IMR-90 (cell line): ENCODE data around the gene FAM133A. TPM values are rescaled to one million over a fixed set of nuclear protein-coding genes. Genes with fewer than 3 reads are reported as not detected.

Experiments
- ATAC-seq: fragments of 200-7000 bp; cut with Tn5 transposase; 2 replicates; pipeline ENCODE4 v1.9.1; 2020; ENCODE audit warnings: low read depth, mild to moderate bottlenecking, moderate library complexity
- BruUV-seq: library from RNA; stranded (reverse); fragments of 400-500 nt; replicated peaks from 2 replicates; lab custom pipeline; 2021; lab: Mats Ljungman, UMichigan
- CTCF ChIA-PET: fragments of 300-600 bp; formaldehyde crosslinking; extraction: SDS; loops from one replicate; lab custom pipeline; 2021; ENCODE audit warnings: antibody characterized with exemption; lab: Yijun Ruan, JAX
- POLR2A ChIA-PET: fragments of 300-600 bp; sonication (Branson Sonifier 250); formaldehyde crosslinking; loops from one replicate; lab custom pipeline; 2022; ENCODE audit warnings: antibody characterized with exemption; ENCODE audit not compliant: unreplicated experiment; lab: Charles Lee
- DNase-seq: peaks from one replicate; pipeline ENCODE4 v3.0.0; 2013
- H2AFZ ChIP-seq: replicated peaks from 2 replicates; pipeline ENCODE3; 2013; ENCODE audit warnings: low read length, mild to moderate bottlenecking; ENCODE audit not compliant: poor library complexity
- H2AK5ac ChIP-seq: 2 replicates; pipeline ENCODE4 v1.6.1; 2013; ENCODE audit warnings: low read depth, low read length, inconsistent platforms
- H2AK9ac ChIP-seq: replicated peaks from 2 replicates; pipeline ENCODE3; 2013; ENCODE audit warnings: mild to moderate bottlenecking, low read depth, low read length, moderate library complexity; ENCODE audit not compliant: poor library complexity
- H2BK120ac ChIP-seq: 2 replicates; pipeline ENCODE4 v1.6.1; 2013; ENCODE audit warnings: low read depth, low read length, inconsistent platforms
- H2BK15ac ChIP-seq: 3 replicates; pipeline ENCODE4 v1.6.1; 2013; ENCODE audit warnings: low read depth, low read length, inconsistent platforms
- H2BK20ac ChIP-seq: 2 replicates; pipeline ENCODE4 v1.6.1; 2013; ENCODE audit warnings: low read depth, mild to moderate bottlenecking, inconsistent platforms, low read length, moderate library complexity
- H2BK5ac ChIP-seq: 2 replicates; pipeline ENCODE4 v1.6.1; 2013; ENCODE audit warnings: mild to moderate bottlenecking, low read depth, low read length, inconsistent platforms; ENCODE audit not compliant: poor library complexity, severe bottlenecking
- H3K14ac ChIP-seq: replicated peaks from 2 replicates; pipeline ENCODE4 v1.6.1; 2013; ENCODE audit warnings: low read depth, low read length, inconsistent platforms
- H3K18ac ChIP-seq: 2 replicates; pipeline ENCODE4 v1.6.1; 2013; ENCODE audit warnings: low read depth, low read length, control low read depth
- H3K23ac ChIP-seq: 2 replicates; pipeline ENCODE4 v1.6.1; 2013; ENCODE audit warnings: low read depth, low read length, inconsistent platforms
- H3K27ac ChIP-seq: 2 replicates; pipeline ENCODE4 v1.5.1; 2013; ENCODE audit warnings: mild to moderate bottlenecking, control low read depth, low read length; ENCODE audit not compliant: insufficient read depth
- H3K27me3 ChIP-seq: 2 replicates; pipeline ENCODE4 v1.6.1; 2013; ENCODE audit warnings: low read length; ENCODE audit not compliant: control insufficient read depth, insufficient read depth
- H3K36me3 ChIP-seq: 2 replicates; pipeline ENCODE4 v1.6.1; 2013; ENCODE audit warnings: low read length, mixed read lengths; ENCODE audit not compliant: control insufficient read depth, insufficient read depth
- H3K4ac ChIP-seq: 2 replicates; pipeline ENCODE4 v1.6.1; 2013; ENCODE audit warnings: low read depth, low read length, inconsistent platforms
- H3K4me1 ChIP-seq: 2 replicates; pipeline ENCODE4 v1.6.1; 2013; ENCODE audit warnings: low read length, mixed read lengths; ENCODE audit not compliant: control insufficient read depth, insufficient read depth
- H3K4me2 ChIP-seq: 2 replicates; pipeline ENCODE4 v1.6.1; 2013; ENCODE audit warnings: low read depth, mild to moderate bottlenecking, control low read depth, low read length, moderate library complexity
- H3K4me3 ChIP-seq: 2 replicates; pipeline ENCODE4 v1.5.1; 2013; ENCODE audit warnings: low read depth, mild to moderate bottlenecking, control low read depth, low read length, moderate library complexity; ENCODE audit not compliant: insufficient read depth
- H3K56ac ChIP-seq: 2 replicates; pipeline ENCODE4 v1.6.1; 2013; ENCODE audit warnings: low read length, inconsistent platforms; ENCODE audit not compliant: insufficient read depth; ENCODE audit errors: extremely low read depth
- H3K79me1 ChIP-seq, 2 experiments: 2 replicates each; pipeline ENCODE4 v1.6.1; 2013; ENCODE audit warnings: low read length in 2 of 2, inconsistent platforms in 1 of 2, low read depth in 1 of 2
- H3K9ac ChIP-seq: 2 replicates; pipeline ENCODE4 v1.6.1; 2013; ENCODE audit warnings: low read depth, low read length, control low read depth
- H3K9me1 ChIP-seq: 2 replicates; pipeline ENCODE4 v1.6.1; 2013; ENCODE audit warnings: low read length, inconsistent platforms; ENCODE audit not compliant: insufficient read depth
- H3K9me3 ChIP-seq: 2 replicates; pipeline ENCODE4 v1.6.1; 2013; ENCODE audit warnings: low read length; ENCODE audit not compliant: control insufficient read depth, insufficient read depth
- H4K20me1 ChIP-seq: 2 replicates; pipeline ENCODE4 v1.6.1; 2013; ENCODE audit warnings: low read length, inconsistent platforms; ENCODE audit not compliant: insufficient read depth
- H4K5ac ChIP-seq: 2 replicates; pipeline ENCODE4 v1.6.1; 2013; ENCODE audit warnings: mild to moderate bottlenecking, low read depth, low read length, control low read depth
- H4K8ac ChIP-seq, 2 experiments: 2 replicates each; pipeline ENCODE4 v1.6.1; 2013; ENCODE audit warnings: low read depth in 2 of 2, low read length in 2 of 2, control low read depth in 1 of 2, inconsistent platforms in 1 of 2
- H4K91ac ChIP-seq: 2 replicates; pipeline ENCODE4 v1.6.1; 2013; ENCODE audit warnings: low read depth, low read length, inconsistent platforms; ENCODE audit not compliant: insufficient read depth
- CEBPB ChIP-seq: IDR thresholded peaks from 2 replicates; pipeline ENCODE4 v1.6.1; 2012; ENCODE audit warnings: low read depth, low read length, improper control_type of control experiment
- CHD1 ChIP-seq: IDR thresholded peaks from 2 replicates; pipeline ENCODE4 v1.6.1; 2012; ENCODE audit warnings: low read depth, low read length, improper control_type of control experiment
- ELK1 ChIP-seq: fragments of 150-350 bp; IDR thresholded peaks from 2 replicates; pipeline ENCODE4 v1.6.1; 2016; ENCODE audit warnings: low read depth, mild to moderate bottlenecking, low read length, moderate library complexity, borderline replicate concordance
- MAZ ChIP-seq: IDR thresholded peaks from 2 replicates; pipeline ENCODE4 v1.6.1; 2012; ENCODE audit warnings: low read depth, mild to moderate bottlenecking, low read length, improper control_type of control experiment, moderate library complexity, borderline replicate concordance
- MXI1 ChIP-seq: IDR thresholded peaks from 2 replicates; pipeline ENCODE4 v1.6.1; 2012; ENCODE audit warnings: low read depth, mild to moderate bottlenecking, low read length, moderate library complexity, borderline replicate concordance
- NFE2L2 ChIP-seq: fragments of 150-350 bp; IDR thresholded peaks from 2 replicates; pipeline ENCODE4 v1.6.1; 2016; ENCODE audit warnings: low read depth, mild to moderate bottlenecking, low read length
- POLR2A ChIP-seq: IDR thresholded peaks from 2 replicates; pipeline ENCODE4 v1.6.1; 2012; ENCODE audit warnings: mild to moderate bottlenecking, low read depth, low read length
- RAD21 ChIP-seq: IDR thresholded peaks from 2 replicates; pipeline ENCODE4 v1.6.1; 2012; ENCODE audit warnings: low read length, improper control_type of control experiment
- RFX5 ChIP-seq: IDR thresholded peaks from 2 replicates; pipeline ENCODE4 v1.8.0; 2012; ENCODE audit warnings: low read depth, mild to moderate bottlenecking, low read length, moderate library complexity
- WGBS, 2 experiments: methylation state at CpG; one replicate each; pipeline versions ENCODE4 v1.1.5 to v1.1.7; 2013; ENCODE audit warnings: missing lambda C conversion rate in 2 of 2; ENCODE audit not compliant: insufficient read length in 1 of 2; ENCODE audit errors: extremely low coverage in 2 of 2; 5-methylcytosine and 5-hydroxymethylcytosine counted together
- dilution Hi-C: fragments of 300-500 bp; cut with HindIII; formaldehyde crosslinking; loops from one replicate; pipeline ENCODE4 v1.14.3; 2018; ENCODE audit warnings: low sequenced_read_pairs; ENCODE audit not compliant: unreplicated experiment
- in situ Hi-C: fragments of 300-500 bp; cut with MboI; formaldehyde crosslinking; loops from 3 replicates; pipeline ENCODE4 v1.14.3; 2019; ENCODE audit warnings: low sequenced_read_pairs, inconsistent platforms, mixed read lengths
- intact Hi-C: fragments of 100-400 bp; cut with micrococcal nuclease; formaldehyde crosslinking; loops from 2 replicates; pipeline ENCODE4 v1.10.0; 2022
- polyA plus RNA-seq, 3 experiments: library from polyadenylated mRNA; depleted of rRNA; stranded (reverse); fragments of >200 nt; gene quantifications; 2 replicates each; pipeline ENCODE4 v1.2.3, GENCODE V29; 2012; ENCODE audit warnings: low replicate concordance in 1 of 3
- total RNA-seq: library from RNA; depleted of rRNA; stranded (reverse); fragments of >200 nt; gene quantifications from 2 replicates; pipeline ENCODE4 v1.2.3, GENCODE V29; 2012

FAM133A gene
- total and polyA plus RNA-seq, 2 of the 4 experiments (the other 2 are of a cell fraction): under 0.01 TPM; not detected in 1

GRCh38 chrX:93649381-93649780 is 24.6 kb upstream of the FAM133A start:
- H2AFZ ChIP-seq: no peak overlapping the region
- no peak overlapping the region for H3K23ac ChIP-seq
- no peak overlapping the region for H2BK15ac ChIP-seq
- no peak overlapping the region for H4K5ac ChIP-seq
- H3K4me2 ChIP-seq: no peak overlapping the region
- H3K27me3 ChIP-seq: no peaks in the 10 kb centered on the region
- 20% methylated on average over 1 of the region's 1 CpG; no CpG with 5 or more reads in 1 of the 2 experiments for WGBS, 2 experiments
- H3K79me1 ChIP-seq: no peaks in the 10 kb centered on the region
- H2AK9ac ChIP-seq: no peak overlapping the region
- TF ChIP-seq NFE2L2: no peak
- TF ChIP-seq MAZ: no peak
- no peak for TF ChIP-seq POLR2A
- TF ChIP-seq CHD1: no peak
- no peak for TF ChIP-seq RFX5
- no peak for TF ChIP-seq MXI1
- no peak for TF ChIP-seq RAD21
- no peak for TF ChIP-seq CEBPB
- TF ChIP-seq ELK1: no peak
- no peak overlapping the region for H2BK120ac ChIP-seq
- H3K27ac ChIP-seq: no peak overlapping the region
- H3K4ac ChIP-seq: no peak overlapping the region
- H3K4me1 ChIP-seq: no peaks in the 10 kb centered on the region
- H3K18ac ChIP-seq: no peak overlapping the region
- H3K9me3 ChIP-seq: no peaks in the 10 kb centered on the region
- in situ Hi-C loops: no loop called here
- DNase-seq (no peak), ATAC-seq (no peak)
- intact Hi-C loops: no loop called here
- H2BK20ac ChIP-seq: no peak overlapping the region
- ChIA-PET POLR2A (no interaction called here), CTCF (no interaction called here)
- dilution Hi-C loops: no loop called here
- H4K91ac ChIP-seq: no peak overlapping the region
- no peak overlapping the region for H3K9ac ChIP-seq
- no peak overlapping the region for H2BK5ac ChIP-seq
- H3K9me1 ChIP-seq: no peaks in the 10 kb centered on the region
- no peaks in the 10 kb centered on the region for H3K36me3 ChIP-seq
- H4K8ac ChIP-seq: no peak overlapping the region
- no peaks in the 10 kb centered on the region for H4K20me1 ChIP-seq
- H2AK5ac ChIP-seq: no peak overlapping the region
- no peak overlapping the region for H3K56ac ChIP-seq
- H3K14ac ChIP-seq: no peak overlapping the region
- no peak overlapping the region for H3K4me3 ChIP-seq
- BruUV-seq: no TSS peak
